ENCODE results near the gene KIR2DL1.
"Not testable (repeated sequence)": the region's sequence is repeated elsewhere in the genome, so short reads cannot be mapped to it uniquely, and the experiment has no call there.

Gene KIR2DL1

DNA sequence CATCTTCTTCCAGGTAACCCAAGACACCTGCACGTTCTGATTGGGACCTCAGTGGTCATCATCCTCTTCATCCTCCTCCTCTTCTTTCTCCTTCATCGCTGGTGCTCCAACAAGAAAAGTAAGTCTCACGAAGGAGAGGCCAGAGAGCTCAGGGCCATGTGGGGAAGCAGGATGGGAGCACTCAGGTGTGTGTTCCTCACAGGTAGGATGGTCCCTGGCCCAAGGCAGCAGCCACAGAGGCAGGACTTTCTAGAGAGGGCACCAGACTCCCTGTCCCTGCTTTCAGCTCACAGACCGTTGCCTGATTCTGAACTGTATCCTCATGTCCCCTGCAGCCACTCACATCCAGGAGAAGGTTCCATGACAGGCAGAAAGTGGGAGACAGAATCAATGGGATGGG, 3.1 kb upstream of the KIR2DL1 start:
- not testable (repeated sequence) for H3K4me3 ChIP-seq (ENCODE audit: low read length); DNase-seq (ENCODE audit: low read depth, low spot score)

DNA sequence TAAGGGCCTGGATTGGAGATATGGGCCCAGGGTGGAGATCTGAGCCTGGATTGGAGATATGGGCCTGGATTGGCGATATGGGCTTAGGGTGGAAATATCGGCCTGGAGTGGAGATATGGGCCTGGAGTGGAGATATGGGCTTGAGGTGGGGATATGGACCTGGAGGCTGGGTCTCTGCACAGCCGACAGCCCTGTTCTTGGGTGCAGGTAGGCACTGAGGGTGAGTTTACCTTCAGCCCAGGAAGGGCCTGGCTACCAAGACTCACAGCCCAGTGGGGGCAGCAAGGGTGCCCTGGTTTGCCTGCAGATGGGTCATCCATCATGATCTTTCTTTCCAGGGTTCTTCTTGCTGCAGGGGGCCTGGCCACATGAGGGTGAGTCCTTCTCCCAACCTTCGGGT, 918 bp downstream of the KIR2DL1 start:
- not testable (repeated sequence) for DNase-seq (ENCODE audit: low read depth, low spot score); H3K4me3 ChIP-seq (ENCODE audit: low read length)

DNA sequence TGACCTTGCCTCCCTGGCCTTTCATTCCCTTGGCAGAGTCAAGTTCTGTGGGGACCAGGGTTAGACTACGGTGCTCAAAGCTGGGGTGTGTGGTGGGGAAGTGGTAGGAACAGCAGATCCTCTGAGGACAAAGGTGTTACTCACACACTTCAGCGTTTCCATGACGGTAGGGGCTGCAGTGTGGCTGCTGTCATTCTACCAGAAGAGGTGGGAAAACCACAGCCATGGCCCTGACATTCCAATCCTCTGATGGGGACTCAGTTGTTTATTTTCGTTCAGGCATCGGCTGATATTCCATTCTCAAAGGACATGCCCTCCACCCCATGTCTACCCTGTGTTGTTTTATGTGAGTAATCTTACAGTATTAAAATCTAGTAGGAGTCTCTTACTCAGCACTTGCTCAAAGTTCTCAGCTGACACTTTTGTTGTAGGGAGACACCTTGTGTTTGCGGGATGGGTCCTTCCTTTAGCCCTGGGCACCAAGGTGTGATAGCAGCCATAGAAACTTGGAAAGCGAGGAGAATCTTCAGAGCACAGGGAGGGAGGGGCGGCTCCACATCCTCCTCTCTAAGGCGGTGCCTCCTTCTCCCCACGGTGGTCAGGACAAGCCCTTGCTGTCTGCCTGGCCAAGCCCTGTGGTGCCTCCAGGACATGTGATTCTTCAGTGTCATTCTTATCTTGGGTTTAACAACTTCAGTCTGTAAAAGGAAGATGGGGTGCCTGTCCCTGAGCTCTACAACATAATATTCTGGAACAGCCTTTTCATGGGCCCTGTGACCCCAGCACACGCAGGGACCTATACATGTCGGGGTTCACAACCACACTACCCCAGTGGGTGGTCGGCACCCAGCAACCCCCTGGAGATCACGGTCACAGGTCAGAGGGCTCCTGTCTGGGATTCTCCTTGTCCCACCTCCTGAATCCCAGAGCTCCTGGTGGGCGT, 1.7 kb downstream of the KIR2DL1 start:
- DNase-seq (ENCODE audit: low read depth, low spot score); H3K4me3 ChIP-seq (ENCODE audit: low read length): not testable (repeated sequence)

DNA sequence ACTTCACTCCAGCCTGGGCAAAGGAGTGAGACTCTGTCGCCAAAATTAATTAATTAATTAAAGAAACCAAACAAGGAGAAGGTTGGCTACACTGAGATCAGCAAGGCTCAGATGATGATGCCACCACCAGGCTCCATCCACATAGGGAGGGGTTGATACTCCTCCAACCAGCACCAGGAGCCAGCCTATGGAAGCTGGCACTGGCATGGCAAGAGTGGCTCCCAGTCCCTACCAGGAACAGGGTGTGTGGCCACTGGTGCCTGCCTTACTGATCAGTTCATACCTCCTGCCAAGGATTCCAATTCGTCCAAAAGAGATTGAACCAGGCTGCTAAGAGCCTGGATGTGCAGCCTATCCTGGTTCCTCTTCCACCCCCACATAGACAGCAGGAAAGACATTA, 3.1 kb downstream of the KIR2DL1 start:
- not testable (repeated sequence) for H3K4me3 ChIP-seq (ENCODE audit: low read length); DNase-seq (ENCODE audit: low read depth, low spot score)

DNA sequence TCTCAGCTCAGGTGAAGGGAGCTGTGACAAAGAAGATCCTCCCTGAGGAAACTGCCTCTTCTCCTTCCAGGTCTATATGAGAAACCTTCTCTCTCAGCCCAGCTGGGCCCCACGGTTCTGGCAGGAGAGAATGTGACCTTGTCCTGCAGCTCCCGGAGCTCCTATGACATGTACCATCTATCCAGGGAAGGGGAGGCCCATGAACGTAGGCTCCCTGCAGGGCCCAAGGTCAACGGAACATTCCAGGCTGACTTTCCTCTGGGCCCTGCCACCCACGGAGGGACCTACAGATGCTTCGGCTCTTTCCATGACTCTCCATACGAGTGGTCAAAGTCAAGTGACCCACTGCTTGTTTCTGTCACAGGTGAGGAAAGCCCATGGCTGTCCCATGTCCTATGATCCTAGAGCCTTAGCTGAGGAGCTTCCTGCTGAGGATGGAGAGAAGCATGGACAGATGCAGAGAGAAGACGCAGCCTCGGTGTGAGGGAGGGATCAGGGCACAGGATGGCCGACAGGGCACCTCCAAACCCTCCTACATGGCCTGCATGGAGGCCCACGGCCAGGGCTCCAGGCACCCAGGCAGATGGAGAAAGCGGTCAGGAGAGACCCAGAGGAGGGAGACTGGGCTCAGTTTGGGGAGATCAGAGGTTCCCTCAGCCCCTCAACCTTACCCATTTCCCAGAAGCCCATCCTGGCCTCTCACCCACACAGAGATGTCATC, 5.7 kb downstream of the KIR2DL1 start:
- not testable (repeated sequence) for H3K4me3 ChIP-seq (ENCODE audit: low read length); DNase-seq (ENCODE audit: low read depth, low spot score)

DNA sequence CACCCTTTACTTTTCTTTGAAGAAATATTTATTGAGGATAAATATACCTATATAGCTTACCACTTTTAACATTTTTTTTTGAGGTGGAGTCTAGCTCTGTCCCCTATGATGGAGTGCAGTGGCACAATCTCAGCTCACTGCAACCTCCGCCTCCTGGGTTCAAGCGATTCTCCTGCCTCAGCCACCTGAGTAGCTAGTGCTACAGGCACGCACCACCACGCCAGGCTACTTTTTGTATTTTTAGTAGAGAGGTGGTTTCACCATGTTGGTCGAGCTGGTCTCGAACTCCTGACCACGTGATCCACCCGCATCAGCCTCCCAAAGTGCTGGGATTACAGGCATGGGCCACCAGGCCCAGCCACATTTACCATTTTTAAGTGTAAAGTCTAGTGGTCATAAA, 6.2 kb downstream of the KIR2DL1 start:
- not testable (repeated sequence) for H3K4me3 ChIP-seq (ENCODE audit: low read length); DNase-seq (ENCODE audit: low read depth, low spot score)

DNA sequence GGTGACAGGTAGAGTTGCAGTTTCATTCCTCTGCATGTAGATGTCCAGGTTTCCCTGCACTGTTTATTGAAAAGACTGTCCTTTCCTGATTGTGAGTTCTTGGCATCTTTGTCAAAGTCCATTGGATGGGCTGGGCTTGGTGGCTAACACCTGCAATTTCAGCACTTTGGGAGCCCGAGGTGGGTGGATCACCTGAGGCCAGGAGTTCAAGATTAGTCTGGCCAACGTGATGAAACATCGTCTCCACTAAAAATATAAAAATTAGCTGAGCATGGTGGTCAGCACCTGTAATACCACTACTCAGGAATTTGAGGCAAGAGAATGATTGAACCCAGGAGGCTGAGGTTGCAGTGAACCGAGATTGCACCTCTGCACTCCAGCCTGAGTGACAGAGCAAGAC, 8.3 kb downstream of the KIR2DL1 start:
- DNase-seq (ENCODE audit: low read depth, low spot score); H3K4me3 ChIP-seq (ENCODE audit: low read length): not testable (repeated sequence)

DNA sequence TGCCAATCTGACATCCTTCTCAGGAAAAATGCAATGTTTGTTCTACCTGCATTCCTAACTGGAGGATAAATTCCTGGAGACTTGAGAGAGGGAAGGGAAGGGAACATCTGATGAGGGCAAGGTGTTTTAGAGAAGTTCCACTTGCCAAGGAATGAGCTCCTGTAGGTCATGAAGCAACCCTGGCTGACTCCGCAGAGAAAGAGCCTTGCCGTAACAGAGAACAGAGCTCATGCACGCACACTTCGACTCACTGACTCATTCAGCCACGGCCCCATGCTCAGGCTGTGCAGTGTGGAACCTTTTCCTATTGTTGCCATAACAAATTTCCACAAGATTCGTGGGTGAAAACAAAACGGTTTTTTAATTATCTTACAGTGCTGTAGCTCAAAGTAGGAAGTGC, 9.3 kb downstream of the KIR2DL1 start:
- not testable (repeated sequence) for H3K4me3 ChIP-seq (ENCODE audit: low read length); DNase-seq (ENCODE audit: low read depth, low spot score)

DNA sequence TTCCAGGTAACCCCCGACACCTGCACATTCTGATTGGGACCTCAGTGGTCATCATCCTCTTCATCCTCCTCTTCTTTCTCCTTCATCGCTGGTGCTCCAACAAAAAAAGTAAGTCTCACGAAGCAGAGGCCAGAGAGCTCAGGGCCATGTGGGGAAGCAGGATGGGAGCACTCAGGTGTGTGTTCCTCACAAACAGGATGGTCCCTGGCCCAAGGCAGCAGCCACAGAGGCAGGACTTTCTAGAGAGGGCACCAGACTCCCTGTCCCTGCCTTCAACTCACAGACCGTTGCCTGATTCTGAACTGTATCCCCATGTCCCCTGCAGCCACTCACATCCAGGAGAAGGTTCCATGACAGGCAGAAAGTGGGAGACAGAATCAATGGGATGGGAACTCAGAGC, 13.3 kb downstream of the KIR2DL1 start:
- not testable (repeated sequence) for DNase-seq (ENCODE audit: low read depth, low spot score); H3K4me3 ChIP-seq (ENCODE audit: low read length)

DNA sequence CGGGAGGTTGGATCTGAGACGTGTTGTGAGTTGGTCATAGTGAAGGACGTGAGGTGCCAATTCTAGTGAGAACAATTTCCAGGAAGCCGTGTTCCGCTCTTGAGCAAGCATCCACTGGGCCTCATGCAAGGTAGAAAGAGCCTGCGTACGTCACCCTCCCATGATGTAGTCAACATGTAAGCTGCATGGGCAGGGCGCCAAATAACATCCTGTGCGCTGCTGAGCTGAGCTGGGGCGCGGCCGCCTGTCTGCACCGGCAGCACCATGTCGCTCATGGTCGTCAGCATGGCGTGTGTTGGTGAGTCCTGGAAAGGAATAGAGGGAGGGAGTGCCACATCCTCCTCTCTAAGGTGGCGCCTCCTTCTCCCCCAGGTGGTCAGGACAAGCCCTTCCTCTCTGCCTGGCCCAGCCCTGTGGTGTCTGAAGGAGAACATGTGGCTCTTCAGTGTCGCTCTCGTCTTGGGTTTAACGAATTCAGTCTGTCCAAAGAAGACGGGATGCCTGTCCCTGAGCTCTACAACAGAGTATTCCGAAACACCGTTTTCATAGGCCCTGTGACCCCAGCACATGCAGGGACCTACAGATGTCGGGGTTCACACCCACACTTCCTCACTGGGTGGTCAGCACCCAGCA, 16.6 kb downstream of the KIR2DL1 start:
- H3K4me3 ChIP-seq (ENCODE audit: low read length) = not testable (repeated sequence)

DNA sequence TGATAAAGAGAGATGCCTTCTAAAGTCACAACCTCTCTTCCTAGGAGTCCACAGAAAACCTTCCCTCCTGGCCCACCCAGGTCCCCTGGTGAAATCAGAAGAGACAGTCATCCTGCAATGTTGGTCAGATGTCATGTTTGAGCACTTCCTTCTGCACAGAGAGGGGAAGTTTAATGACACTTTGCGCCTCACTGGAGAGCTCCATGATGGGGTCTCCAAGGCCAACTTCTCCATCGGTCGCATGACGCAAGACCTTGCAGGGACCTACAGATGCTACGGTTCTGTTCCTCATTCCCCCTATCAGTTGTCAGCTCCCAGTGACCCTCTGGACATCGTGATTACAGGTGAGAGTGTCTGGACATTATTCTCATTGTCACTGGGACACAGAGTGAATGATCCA, 18.6 kb downstream of the KIR2DL1 start:
- H3K4me3 ChIP-seq (ENCODE audit: low read length) = not testable (repeated sequence)

More for the DNA sequence above, 16.6 kb downstream of the KIR2DL1 start:
- DNase-seq (ENCODE audit: low read depth, low spot score) = not testable (repeated sequence)

DNA sequence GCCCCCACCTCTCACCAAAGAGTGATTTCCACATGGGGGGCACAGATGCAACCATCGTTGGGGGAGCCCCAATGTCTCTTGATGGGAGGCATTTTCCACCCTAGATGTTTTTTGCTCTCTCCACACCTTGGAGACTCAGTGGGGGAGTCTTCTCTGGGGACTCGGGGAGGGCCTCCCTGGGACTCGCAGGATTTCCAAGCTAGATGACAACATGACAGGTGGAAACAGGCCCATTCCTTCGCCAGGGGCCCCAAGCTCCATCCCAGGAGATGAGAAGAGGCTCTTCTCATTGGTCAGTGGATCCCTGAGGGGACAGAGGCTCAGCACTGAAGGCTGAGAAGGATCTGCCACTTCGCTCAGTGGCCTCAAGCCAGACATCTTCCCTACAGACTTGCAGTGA, 21.1 kb downstream of the KIR2DL1 start:
- DNase-seq (ENCODE audit: low read depth, low spot score) = no peak
- no peak overlapping the region for H3K4me3 ChIP-seq (ENCODE audit: low read length)

More for the DNA sequence above, 18.6 kb downstream of the KIR2DL1 start:
- DNase-seq (ENCODE audit: low read depth, low spot score) = not testable (repeated sequence)

DNA sequence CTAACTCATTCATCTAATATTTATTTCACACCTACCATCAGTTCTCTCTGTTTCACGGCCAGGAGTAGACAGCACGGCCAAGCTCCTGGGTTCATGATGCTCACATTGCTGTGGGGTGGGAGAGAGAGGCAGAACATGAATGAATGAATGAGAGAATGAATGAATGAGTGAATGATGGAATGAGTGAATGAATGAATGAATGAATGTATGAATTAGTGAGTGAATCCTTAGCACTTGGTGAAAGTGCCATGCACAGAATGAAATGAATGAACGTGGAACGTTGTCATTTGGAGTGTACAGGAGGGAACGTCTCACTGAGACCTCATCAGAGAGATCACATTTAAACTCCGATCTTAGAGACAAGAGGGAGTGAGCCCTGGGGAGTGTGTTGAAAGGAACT, 21.9 kb downstream of the KIR2DL1 start:
- DNase-seq (ENCODE audit: low read depth, low spot score) = no peak
- no peak overlapping the region for H3K4me3 ChIP-seq (ENCODE audit: low read length)

DNA sequence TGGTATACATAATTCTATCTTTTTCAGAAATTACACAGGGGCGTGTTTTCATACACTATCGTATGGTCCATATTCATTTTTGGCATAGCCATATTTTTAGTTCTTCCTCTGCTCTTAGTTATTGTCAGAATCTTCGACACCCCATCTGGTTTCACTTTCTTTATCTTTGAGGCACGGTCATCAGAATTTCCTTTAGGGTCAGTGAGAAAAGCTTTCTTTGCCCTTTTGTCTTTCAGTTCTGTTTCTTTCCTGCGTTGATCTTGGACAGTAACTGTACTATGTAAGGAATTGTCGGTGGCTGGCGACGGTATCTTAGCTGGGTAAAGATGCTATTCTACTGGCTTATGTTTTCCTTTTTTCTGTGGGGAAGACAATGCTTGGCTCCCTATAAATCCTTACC, 23.2 kb downstream of the KIR2DL1 start:
- no peak for DNase-seq (ENCODE audit: low read depth, low spot score)
- H3K4me3 ChIP-seq (ENCODE audit: low read length) = no peak overlapping the region

DNA sequence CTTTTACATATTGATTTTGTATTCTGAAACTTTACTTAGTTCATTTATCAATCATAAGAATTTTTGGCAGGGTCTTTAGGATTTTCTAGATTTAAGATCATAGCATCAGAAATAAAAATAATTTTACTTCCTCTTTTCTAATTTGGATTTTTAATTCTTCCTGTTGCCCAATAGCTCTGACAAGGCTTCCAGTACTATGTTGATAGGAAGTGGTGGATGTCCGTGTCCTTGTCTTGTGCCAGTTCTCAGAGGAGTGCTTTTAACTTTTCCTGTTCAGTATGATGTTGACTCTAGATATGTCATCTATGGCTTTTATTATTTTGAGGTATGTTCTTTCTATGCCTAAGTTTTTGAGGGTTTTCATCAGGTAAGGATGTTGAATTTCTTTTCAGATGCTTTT, 26.2 kb downstream of the KIR2DL1 start:
- H3K4me3 ChIP-seq (ENCODE audit: low read length) = no peak overlapping the region
- no peak for DNase-seq (ENCODE audit: low read depth, low spot score)

DNA sequence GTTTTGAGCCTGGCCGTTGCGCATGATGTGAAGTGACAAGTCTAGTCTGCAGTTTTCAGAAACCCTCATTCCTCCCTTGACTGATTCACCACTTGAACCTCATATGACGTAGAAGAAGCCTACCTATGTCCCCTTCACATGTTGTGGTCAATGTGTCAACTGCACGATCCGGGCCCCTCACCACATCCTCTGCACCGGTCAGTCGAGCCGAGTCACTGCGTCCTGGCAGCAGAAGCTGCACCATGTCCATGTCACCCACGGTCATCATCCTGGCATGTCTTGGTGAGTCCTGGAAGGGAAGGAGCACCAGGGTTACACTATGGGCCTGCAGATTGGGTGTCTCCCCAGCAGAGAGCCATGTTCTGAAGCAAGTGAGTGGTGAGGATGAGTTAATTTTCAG, 33.8 kb downstream of the KIR2DL1 start, which contains the start of gene KIR2DL4:
KIR2DL4 (plus strand) TSS at position 201 of the 400 bp plus-strand sequence; CDS start at position 243, 42 bp downstream.
- no peak within 1 kb of the TSS for H3K4me3 ChIP-seq (ENCODE audit: low read length)
- no peak for DNase-seq (ENCODE audit: low read depth, low spot score)

DNA sequence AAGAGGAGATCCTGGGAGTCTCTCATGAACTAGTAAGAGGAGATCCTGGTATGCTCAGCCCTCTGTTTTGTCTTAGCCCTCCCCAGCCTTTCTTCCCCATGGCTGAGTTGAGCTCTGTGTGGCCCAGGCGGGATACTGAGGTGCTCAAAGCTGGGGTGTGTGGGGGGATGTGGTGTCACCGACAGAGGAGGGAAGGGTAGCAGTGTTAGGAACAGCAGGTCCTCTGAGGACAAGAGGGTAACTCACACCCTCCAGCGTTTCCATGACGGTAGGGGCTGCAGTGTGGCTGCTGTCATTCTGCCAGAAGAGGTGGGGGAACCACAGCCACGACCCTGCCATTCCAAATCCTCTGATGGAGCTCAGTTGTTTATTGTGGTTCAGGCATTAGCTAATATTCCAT, 34.5 kb downstream of the KIR2DL1 start:
- H3K4me3 ChIP-seq (ENCODE audit: low read length) = no peak overlapping the region
- no peak for DNase-seq (ENCODE audit: low read depth, low spot score)

DNA sequence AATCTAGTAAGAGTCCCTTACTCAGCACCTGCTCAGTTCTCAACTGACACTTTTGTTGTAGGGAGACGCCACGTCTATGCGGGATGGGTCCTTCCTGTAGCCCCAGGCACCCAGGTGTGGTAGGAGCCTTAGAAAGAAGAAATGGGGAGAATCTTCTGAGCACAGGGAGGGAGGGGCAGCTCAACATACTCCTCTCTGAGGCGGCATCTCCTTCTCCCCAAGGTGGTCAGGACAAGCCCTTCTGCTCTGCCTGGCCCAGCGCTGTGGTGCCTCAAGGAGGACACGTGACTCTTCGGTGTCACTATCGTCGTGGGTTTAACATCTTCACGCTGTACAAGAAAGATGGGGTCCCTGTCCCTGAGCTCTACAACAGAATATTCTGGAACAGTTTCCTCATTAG, 35.0 kb downstream of the KIR2DL1 start:
- no peak for DNase-seq (ENCODE audit: low read depth, low spot score)
- H3K4me3 ChIP-seq (ENCODE audit: low read length) = no peak overlapping the region

DNA sequence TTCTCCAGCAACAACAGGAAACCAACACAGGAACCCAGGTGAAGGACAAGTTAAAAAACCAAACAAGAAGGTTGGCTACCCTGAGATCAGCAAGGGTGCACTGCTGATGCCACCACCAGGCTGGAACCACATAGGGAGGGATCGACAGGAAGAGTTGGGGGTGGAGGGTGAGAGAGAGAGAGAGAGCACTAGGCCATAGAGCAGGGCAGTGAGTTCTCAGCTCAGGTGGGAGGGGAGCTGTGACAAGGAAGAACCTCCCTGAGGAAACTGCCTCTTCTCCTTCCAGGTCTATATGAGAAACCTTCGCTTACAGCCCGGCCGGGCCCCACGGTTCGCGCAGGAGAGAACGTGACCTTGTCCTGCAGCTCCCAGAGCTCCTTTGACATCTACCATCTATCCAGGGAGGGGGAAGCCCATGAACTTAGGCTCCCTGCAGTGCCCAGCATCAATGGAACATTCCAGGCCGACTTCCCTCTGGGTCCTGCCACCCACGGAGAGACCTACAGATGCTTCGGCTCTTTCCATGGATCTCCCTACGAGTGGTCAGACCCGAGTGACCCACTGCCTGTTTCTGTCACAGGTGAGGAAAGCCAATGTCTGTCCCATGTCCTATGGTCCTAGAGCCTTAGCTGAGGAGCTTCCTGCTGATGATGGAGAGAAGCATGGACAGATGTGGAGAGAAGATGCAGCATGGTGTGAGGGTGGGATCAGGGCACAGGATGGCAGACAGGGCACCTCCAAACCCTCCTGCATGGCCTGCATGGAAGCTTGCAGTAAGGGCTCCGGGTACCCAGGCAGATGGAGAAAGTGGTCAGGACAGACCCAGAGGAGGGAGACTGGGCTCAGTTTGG, 36.3 kb downstream of the KIR2DL1 start:
- no peak for DNase-seq (ENCODE audit: low read depth, low spot score)
- no peak overlapping the region for H3K4me3 ChIP-seq (ENCODE audit: low read length)
